ENCODE results near the gene SBK1.

DNA sequence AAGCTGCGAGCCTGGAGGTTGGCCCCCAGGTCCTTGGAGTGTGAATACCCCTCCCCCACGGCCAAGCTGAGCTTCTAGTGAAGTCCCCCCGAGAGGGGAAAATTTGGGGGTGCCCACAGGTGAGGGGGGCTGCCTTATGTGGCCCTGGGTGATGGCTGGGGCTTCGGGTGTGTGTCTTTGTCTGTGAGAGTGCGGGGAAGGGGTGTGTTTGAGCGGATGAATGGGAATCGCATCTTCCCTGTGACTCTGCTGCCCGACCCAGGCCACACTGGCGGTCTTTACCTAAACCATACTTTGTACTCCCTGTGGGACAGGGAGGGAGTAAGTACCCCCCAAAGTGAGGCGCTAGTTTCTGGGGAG lies 1.3 kb downstream of the SBK1 start:
- TF ChIP-seq, protein P1, sequence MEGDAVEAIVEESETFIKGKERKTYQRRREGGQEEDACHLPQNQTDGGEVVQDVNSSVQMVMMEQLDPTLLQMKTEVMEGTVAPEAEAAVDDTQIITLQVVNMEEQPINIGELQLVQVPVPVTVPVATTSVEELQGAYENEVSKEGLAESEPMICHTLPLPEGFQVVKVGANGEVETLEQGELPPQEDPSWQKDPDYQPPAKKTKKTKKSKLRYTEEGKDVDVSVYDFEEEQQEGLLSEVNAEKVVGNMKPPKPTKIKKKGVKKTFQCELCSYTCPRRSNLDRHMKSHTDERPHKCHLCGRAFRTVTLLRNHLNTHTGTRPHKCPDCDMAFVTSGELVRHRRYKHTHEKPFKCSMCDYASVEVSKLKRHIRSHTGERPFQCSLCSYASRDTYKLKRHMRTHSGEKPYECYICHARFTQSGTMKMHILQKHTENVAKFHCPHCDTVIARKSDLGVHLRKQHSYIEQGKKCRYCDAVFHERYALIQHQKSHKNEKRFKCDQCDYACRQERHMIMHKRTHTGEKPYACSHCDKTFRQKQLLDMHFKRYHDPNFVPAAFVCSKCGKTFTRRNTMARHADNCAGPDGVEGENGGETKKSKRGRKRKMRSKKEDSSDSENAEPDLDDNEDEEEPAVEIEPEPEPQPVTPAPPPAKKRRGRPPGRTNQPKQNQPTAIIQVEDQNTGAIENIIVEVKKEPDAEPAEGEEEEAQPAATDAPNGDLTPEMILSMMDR (IDR thresholded peaks at IDR 0.05) = no peak
- TF ChIP-seq, protein P2, sequence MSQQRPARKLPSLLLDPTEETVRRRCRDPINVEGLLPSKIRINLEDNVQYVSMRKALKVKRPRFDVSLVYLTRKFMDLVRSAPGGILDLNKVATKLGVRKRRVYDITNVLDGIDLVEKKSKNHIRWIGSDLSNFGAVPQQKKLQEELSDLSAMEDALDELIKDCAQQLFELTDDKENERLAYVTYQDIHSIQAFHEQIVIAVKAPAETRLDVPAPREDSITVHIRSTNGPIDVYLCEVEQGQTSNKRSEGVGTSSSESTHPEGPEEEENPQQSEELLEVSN (IDR thresholded peaks at IDR 0.05; ENCODE audit: borderline replicate concordance, low read depth) = no peak
- TF ChIP-seq RAD21 (conservative IDR thresholded peaks at IDR 0.05 in 1 of 2, IDR thresholded peaks at IDR 0.05 in 1 of 2) (no peak), SMC3 (IDR thresholded peaks at IDR 0.05) (no peak), EHF (CRISPR knock-in tag; IDR thresholded peaks at IDR 0.05) (no peak), BHLHE40 (IDR thresholded peaks at IDR 0.05; ENCODE audit: low read depth, low read length) (no peak)
- TF ChIP-seq, protein P3, sequence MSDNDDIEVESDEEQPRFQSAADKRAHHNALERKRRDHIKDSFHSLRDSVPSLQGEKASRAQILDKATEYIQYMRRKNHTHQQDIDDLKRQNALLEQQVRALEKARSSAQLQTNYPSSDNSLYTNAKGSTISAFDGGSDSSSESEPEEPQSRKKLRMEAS (IDR thresholded peaks at IDR 0.05) = no peak
- TF ChIP-seq, protein P4, sequence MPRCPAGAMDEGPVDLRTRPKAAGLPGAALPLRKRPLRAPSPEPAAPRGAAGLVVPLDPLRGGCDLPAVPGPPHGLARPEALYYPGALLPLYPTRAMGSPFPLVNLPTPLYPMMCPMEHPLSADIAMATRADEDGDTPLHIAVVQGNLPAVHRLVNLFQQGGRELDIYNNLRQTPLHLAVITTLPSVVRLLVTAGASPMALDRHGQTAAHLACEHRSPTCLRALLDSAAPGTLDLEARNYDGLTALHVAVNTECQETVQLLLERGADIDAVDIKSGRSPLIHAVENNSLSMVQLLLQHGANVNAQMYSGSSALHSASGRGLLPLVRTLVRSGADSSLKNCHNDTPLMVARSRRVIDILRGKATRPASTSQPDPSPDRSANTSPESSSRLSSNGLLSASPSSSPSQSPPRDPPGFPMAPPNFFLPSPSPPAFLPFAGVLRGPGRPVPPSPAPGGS (IDR thresholded peaks at IDR 0.05) = no peak
- TF ChIP-seq, protein P5, sequence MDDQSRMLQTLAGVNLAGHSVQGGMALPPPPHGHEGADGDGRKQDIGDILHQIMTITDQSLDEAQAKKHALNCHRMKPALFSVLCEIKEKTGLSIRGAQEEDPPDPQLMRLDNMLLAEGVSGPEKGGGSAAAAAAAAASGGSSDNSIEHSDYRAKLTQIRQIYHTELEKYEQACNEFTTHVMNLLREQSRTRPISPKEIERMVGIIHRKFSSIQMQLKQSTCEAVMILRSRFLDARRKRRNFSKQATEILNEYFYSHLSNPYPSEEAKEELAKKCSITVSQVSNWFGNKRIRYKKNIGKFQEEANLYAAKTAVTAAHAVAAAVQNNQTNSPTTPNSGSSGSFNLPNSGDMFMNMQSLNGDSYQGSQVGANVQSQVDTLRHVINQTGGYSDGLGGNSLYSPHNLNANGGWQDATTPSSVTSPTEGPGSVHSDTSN (IDR thresholded peaks at IDR 0.05) = no peak
